Measurements from ENCODE around the gene INPP5E. TPM values are rescaled to one million over a fixed set of nuclear protein-coding genes. Genes with fewer than 3 reads are reported as not detected.

Gene INPP5E
- total RNA-seq, 4 donors from 2014 or later: 10.2 to 21.3 (median 13.4) TPM

DNA sequence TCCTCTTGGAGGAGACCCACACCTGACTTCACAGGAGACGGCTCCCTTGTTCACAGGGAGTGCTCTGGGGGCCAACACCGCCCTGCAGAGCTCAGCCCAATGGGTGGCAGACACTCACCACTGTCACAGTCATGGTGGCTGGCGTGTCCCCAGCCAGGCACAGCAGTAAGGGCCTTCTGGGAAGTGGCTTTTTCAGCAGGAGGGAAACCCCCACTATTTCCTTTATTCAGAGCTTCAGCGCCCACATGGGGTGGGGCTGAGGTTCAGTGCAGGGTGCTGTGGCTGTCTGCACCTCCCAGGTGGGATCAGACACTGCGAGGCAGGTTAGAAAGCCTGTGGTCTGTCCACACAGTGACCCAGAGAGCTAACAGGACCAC, 36.1 kb downstream of the INPP5E start:
- WGBS, 2 donors: 87 to 88% methylated on average over 4 to 5 of the region's 5 CpGs
- H3K27me3 ChIP-seq: no peaks in the 10 kb centered on the region
- H3K4me3 ChIP-seq (replicated peaks in 1 of 3): no peak overlapping the region
- intact Hi-C loops (cut with DNase I): loop anchor here (5.0 kb wide), 1 partner anchor 34 kb away; the partner anchor contains the start of gene INPP5E
- H3K27ac ChIP-seq: no peak overlapping the region
- no peaks in the 10 kb centered on the region for H3K9me3 ChIP-seq
- H3K36me3 ChIP-seq: peaks cover 8 to 21% of the 10 kb centered on the region in 2 donors
- no peak for DNase-seq
- no peak for TF ChIP-seq POLR2A (IDR thresholded peaks at IDR 0.05)
- TF ChIP-seq, protein P1, sequence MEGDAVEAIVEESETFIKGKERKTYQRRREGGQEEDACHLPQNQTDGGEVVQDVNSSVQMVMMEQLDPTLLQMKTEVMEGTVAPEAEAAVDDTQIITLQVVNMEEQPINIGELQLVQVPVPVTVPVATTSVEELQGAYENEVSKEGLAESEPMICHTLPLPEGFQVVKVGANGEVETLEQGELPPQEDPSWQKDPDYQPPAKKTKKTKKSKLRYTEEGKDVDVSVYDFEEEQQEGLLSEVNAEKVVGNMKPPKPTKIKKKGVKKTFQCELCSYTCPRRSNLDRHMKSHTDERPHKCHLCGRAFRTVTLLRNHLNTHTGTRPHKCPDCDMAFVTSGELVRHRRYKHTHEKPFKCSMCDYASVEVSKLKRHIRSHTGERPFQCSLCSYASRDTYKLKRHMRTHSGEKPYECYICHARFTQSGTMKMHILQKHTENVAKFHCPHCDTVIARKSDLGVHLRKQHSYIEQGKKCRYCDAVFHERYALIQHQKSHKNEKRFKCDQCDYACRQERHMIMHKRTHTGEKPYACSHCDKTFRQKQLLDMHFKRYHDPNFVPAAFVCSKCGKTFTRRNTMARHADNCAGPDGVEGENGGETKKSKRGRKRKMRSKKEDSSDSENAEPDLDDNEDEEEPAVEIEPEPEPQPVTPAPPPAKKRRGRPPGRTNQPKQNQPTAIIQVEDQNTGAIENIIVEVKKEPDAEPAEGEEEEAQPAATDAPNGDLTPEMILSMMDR (IDR thresholded peaks at IDR 0.05): no peak
- H3K4me1 ChIP-seq: peaks cover 14 to 17% of the 10 kb centered on the region in 2 donors

DNA sequence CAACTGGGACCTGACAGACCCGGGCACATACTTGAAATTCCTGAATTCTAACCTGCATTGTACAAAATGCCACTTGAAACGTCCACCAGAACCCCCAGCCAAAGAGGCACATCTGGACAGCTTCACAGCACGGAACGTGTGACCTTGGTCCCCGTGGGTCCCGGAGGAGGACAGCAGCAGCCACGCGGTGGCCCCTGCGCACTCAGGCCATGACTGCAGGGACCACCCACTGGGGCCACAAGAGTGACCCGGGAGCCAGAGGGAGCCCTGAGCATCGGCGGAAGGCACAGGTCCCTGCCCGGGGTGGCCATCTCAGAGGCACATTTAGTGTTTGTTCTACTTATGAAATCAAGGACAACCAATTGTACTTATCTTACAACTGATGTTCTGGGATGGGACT, 37.6 kb downstream of the INPP5E start:
- peaks cover 8 to 21% of the 10 kb centered on the region in 2 donors for H3K36me3 ChIP-seq
- H3K4me1 ChIP-seq: peaks cover 16 to 17% of the 10 kb centered on the region in 2 donors
- no peak overlapping the region for H3K27ac ChIP-seq
- H3K9me3 ChIP-seq: no peaks in the 10 kb centered on the region
- 72 to 75% methylated on average over 13 of the region's 13 CpGs for WGBS, 2 donors
- DNase-seq: no peak
- H3K4me3 ChIP-seq (replicated peaks in 1 of 3): no peak overlapping the region
- no peak for TF ChIP-seq POLR2A (IDR thresholded peaks at IDR 0.05)
- TF ChIP-seq, protein P1 (IDR thresholded peaks at IDR 0.05): no peak
- H3K27me3 ChIP-seq: no peaks in the 10 kb centered on the region
- intact Hi-C loops (cut with DNase I): loop anchor here (5.0 kb wide), 1 partner anchor 35 kb away; the partner anchor contains the start of gene INPP5E

DNA sequence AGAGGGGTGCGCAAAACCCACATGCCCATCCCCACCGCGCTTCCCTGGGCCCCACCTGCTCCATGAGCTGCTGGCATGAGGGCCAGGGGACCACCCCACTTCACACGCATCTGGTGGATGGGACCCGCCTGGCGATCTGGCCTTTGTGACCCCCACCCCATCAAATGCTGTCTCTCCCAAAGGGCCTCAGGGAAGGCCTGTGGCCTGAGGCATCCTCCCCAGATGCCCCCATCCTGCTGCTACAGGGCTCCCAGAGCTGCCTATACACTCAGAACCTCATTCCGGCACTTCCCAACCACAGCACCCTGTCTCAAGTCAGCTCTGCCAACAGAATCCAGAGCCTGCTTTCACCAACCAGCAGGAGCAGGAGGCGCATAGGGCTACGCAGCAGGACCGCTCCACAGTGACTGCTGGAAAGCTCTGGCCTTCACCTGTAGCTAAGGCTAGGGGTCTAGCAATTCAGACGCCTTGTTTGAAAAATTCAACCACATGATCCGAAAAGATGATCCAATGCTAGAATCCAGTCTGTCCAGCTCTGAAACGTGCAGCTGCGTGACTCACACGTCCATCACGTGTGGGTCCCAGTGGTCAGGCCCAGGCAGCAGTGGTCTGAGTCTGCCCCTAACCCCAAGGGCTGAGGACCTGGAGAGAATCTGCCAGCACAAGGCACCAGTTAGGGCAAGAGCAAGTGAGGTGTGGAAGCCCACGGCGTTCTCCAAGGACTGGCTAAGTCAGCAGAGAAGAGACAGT, 38.3 kb downstream of the INPP5E start:
- intact Hi-C loops (cut with DNase I): loop anchor here (5.0 kb wide), 1 partner anchor 36 kb away; the partner anchor contains the start of gene INPP5E
- Histone ChIP-seq H3K4me1 (peaks cover 16 to 17% of the 10 kb centered on the region in 2 donors), H3K36me3 (peaks cover 8 to 24% of the 10 kb centered on the region in 2 donors), H3K9me3 (no peaks in the 10 kb centered on the region), H3K4me3 (replicated peaks in 1 of 3) (no peak overlapping the region), H3K27ac (no peak overlapping the region), H3K27me3 (no peaks in the 10 kb centered on the region)
- no peak for TF ChIP-seq POLR2A (IDR thresholded peaks at IDR 0.05)
- TF ChIP-seq, protein P1 (IDR thresholded peaks at IDR 0.05): no peak
- 88 to 98% methylated on average over 14 to 18 of the region's 18 CpGs for WGBS, 2 donors
- no peak for DNase-seq

DNA sequence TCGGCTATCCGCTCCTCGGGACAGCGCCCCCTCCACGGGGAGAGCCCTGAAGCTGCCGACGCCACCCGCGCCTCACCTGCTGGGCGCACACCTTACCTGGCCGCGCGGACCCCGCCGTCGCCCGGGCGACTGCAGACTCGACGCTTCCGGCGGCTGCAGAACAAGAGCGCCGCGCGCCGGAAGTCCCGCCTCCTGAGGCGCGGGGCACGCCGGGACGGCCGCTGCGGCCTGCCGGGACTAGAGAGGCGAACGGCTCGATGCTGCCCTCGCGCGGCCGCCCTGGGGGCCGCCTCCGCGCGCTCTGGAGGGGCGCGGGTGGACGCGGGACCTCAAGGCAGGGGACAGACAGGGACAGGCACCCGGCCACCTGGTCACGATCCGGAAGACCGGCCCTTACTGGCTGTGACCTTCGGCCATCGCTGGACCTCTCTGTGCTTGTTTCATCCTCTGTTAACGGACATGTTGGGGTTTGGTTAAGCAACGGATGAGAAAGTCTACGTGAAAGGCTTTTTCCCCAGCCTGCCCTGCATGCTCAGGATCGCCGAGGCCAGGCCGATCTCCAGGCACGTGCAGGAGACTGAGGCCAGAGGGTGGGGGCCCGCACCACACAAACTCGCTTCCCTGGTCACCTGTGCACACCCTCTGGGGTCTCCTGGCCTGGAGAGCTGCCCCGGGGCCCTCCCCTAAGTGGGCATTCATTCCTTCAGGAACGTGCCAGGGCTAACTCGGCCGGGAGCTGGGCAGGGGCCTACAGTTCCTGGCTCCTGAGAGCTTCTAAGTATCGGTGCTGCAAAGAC, 39.4 kb downstream of the INPP5E start, which contains the start of gene SNAPC4:
SNAPC4 (minus strand) TSS at position 133 of the 797 bp plus-strand sequence. CDS start 1,742 bp downstream, outside the sequence.
- 1 to 10% methylated on average over 15 to 17 of the region's 71 CpGs for WGBS, 2 donors

More for the DNA sequence above, 39.4 kb downstream of the INPP5E start, which contains the start of gene SNAPC4:
- intact Hi-C loops (cut with DNase I): loop anchor here (5.0 kb wide), 1 partner anchor 37 kb away; the partner anchor contains the start of gene INPP5E
- peak; percentile 82 to 84 for DNase-seq
- TF ChIP-seq POLR2A (IDR thresholded peaks at IDR 0.05): peak in 1 of 2 donors; percentile 63
- TF ChIP-seq, protein P1 (IDR thresholded peaks at IDR 0.05): peak; percentile 52 to 99 (median 92)
- H3K4me3 ChIP-seq (replicated peaks in 1 of 3): peak within 1 kb of the TSS; percentile 76 to 99 (median 98)
- peak within 1 kb of the TSS in 2 of 3 donors; percentile 32 to 41 for H3K27ac ChIP-seq
- no peaks in the 10 kb centered on the region for H3K9me3 ChIP-seq
- no peaks in the 10 kb centered on the region for H3K27me3 ChIP-seq
- H3K4me1 ChIP-seq: peaks cover 16 to 17% of the 10 kb centered on the region in 2 donors
- peaks cover 8 to 24% of the 10 kb centered on the region in 2 donors for H3K36me3 ChIP-seq
